Aorta (tissue), 5 donors: ENCODE results near the gene PSME2. TPM values are rescaled to one million over a fixed set of nuclear protein-coding genes. Genes with fewer than 3 reads are reported as not detected.

Experiments
- ATAC-seq: fragments of 200-7000 bp; cut with Tn5 transposase; one replicate; pipeline ENCODE4 v1.9.1; 2022; ENCODE audit warnings: moderate library complexity; ENCODE audit not compliant: low FRiP score
- DNase-seq, 2 donors: peaks; one replicate each; pipeline ENCODE4 v3.0.0-alpha.2; 2020
- H3K27ac ChIP-seq, 2 donors: one replicate each; pipeline ENCODE4 v1.5.1; 2013; ENCODE audit warnings: low read length in 2 of 2, mild to moderate bottlenecking in 2 of 2, moderate library complexity in 2 of 2, control low read depth in 1 of 2, inconsistent platforms in 1 of 2, low read depth in 1 of 2
- H3K27me3 ChIP-seq, 2 donors: one replicate each; pipeline ENCODE4 v1.6.1; 2013; ENCODE audit warnings: control low read depth in 1 of 2, low read length in 1 of 2, mild to moderate bottlenecking in 1 of 2, moderate library complexity in 1 of 2; ENCODE audit not compliant: insufficient read depth in 2 of 2, control insufficient read depth in 1 of 2
- H3K36me3 ChIP-seq, 2 donors: one replicate each; pipeline ENCODE4 v1.6.1; 2013; ENCODE audit warnings: control low read depth in 1 of 2, low read length in 1 of 2, mild to moderate bottlenecking in 1 of 2; ENCODE audit not compliant: insufficient read depth in 2 of 2, control insufficient read depth in 1 of 2
- H3K4me1 ChIP-seq, 2 donors: one replicate each; pipeline ENCODE4 v1.6.1; 2013; ENCODE audit warnings: low read length in 2 of 2, control low read depth in 1 of 2, mild to moderate bottlenecking in 1 of 2, moderate library complexity in 1 of 2; ENCODE audit not compliant: insufficient read depth in 2 of 2, control insufficient read depth in 1 of 2
- H3K4me3 ChIP-seq, 2 donors: one replicate each; pipeline ENCODE4 v1.5.1; 2013; ENCODE audit warnings: low read length in 2 of 2, control low read depth in 1 of 2, mild to moderate bottlenecking in 1 of 2
- H3K9me3 ChIP-seq: one replicate; pipeline ENCODE4 v1.6.1; 2013; ENCODE audit warnings: mild to moderate bottlenecking, low read length; ENCODE audit not compliant: control insufficient read depth
- WGBS, 2 donors: extraction: QIAGEN DNeasy Blood & Tissue Kit; methylation state at CpG; one replicate each; pipeline ENCODE4 v1.1.7; 2013; 5-methylcytosine and 5-hydroxymethylcytosine counted together
- intact Hi-C, 2 donors: fragments of 100-400 bp; cut with DNase I; formaldehyde crosslinking; loops; one replicate each; pipeline versions ENCODE4 v1.14.2 to v1.15.0; 2022
- polyA plus RNA-seq, 2 donors: library from polyadenylated mRNA; stranded (reverse); fragments of 200-250 nt; gene quantifications; one replicate each; pipeline ENCODE4 v1.2.3, GENCODE V29; 2013
- total RNA-seq, 2 donors: library from RNA; stranded (reverse); fragmentation: NEBNext Ultra II Directional; extraction: Animal tissue kit (Norgen Biotek cat#: 25700); gene quantifications; one replicate each; pipeline ENCODE4 v1.2.1, GENCODE V29; 2021
- donor health status: healthy with polysubstance abuse.
- donor health status: Bipolar disorder and iron deficiency.
- donor health status: DM: no; HTN: no; CAD: no.
- donor health status: DM: no; HTN: no; CAD: no.
- donor health status: DM: yes; HTN: yes; CAD: no.

PSME2 gene
- total and polyA plus RNA-seq, 4 donors = 86.1 to 261 (median 118) TPM

DNA sequence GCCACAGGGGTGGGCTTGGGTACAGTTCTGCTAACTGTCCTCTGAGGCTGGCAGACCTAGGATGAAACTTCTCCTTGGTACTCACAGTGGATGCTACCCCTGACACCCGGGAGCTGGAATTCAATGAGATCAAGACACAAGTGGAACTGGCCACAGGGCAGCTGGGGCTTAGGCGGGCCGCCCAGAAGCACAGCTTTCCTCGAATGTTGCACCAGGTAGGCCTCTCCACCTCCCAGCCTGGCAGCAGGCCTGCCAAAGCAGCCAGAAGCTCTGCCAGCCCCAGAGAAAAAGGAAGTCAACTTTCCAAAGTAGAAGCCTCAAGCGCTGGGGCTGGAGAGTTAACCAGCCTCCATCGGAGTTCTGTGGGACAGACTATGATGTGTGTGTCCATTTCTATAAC lies 29.2 kb downstream of the PSME2 start:
- H3K36me3 ChIP-seq = peaks cover 0 to 4% of the 10 kb centered on the region in 2 donors
- intact Hi-C loops = loop anchor here (10.0 kb wide), 2 partner anchors 48 to 318 kb away; partner anchors contain the start of gene IRF9 (in 1 of the 2)
- ATAC-seq (no peak), DNase-seq (peak; percentile 34 to 42)
- H3K27me3 ChIP-seq = no peaks in the 10 kb centered on the region
- H3K9me3 ChIP-seq = no peaks in the 10 kb centered on the region
- H3K4me3 ChIP-seq = no peak overlapping the region
- no peaks in the 10 kb centered on the region for H3K4me1 ChIP-seq
- no peak overlapping the region for H3K27ac ChIP-seq
- WGBS, 2 donors = 93% methylated on average over 6 of the region's 6 CpGs

DNA sequence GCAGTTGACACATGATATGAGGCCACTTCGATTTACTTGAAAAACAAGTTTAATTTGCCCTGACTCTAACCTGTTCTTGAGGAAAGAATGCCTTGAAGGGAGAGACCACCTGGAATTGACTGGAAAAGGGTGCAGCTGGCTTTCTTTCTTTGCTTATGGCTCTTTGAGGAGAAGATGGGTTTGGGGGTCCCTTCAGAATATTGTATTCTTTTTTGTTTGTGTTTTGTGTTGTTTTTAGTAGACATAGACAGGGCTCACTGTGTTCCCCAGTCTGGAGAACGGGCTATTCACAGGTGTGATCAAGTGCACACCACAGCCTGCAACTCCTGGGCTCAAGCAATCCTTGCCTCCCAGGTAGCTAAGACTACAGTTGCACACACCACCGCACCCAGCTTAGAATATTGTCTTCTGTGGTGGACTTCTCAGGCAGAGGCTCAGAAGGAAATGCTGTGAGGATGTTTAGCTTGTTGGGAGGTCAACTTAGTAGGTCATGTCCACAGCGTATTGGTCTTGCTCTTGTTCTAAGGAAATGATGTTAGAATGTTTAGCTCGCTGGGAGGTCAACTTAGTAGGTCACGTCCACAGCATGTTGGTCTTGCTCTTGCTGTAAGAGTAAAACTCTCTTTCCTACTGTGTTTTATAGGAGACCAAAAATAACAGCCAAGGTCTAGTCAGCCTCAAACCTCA lies 30.1 kb downstream of the PSME2 start:
- Histone ChIP-seq H3K4me1 (no peaks in the 10 kb centered on the region), H3K36me3 (peaks cover 0 to 4% of the 10 kb centered on the region in 2 donors), H3K9me3 (no peaks in the 10 kb centered on the region), H3K27ac (no peak overlapping the region), H3K27me3 (no peaks in the 10 kb centered on the region), H3K4me3 (no peak overlapping the region)
- intact Hi-C loops = loop anchor here (1.0 to 10.0 kb wide), 3 partner anchors 17 to 319 kb away; partner anchors contain the start of gene IRF9 (in 1 of the 2)
- DNase-seq (peak in 1 of 2 donors; percentile 42), ATAC-seq (no peak)
- WGBS, 2 donors = 92 to 93% methylated on average over 6 of the region's 6 CpGs

DNA sequence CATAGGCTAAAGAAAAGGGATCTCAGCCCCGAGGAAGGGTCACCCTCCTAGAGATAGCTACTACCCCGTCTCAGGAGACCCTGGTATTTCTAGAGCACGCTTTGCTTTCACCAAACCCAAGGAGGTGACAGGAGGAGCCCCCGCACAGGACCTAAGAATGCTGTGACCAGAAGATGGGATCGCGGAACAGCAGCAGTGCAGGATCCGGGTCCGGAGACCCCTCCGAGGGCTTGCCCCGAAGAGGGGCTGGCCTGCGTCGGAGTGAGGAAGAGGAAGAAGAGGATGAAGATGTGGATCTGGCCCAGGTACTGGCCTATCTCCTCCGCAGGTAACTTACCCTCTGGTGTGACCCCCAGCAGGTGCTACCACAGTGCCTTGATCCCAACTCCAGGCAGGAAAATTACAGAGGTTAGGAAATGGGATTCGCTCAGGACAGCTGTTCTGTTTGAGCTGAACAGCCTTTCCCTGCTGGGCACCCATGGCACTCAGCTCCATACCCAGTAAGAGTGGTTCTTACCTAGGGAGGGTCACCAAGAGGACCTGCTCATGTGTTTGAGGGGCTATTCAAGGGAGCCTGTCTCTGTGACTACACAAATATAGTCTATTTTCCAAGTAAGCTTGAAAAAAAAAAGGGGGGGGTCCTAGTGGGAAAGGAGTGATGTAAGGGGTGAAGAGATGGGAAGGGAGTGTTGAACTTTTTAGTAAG lies 30.8 kb downstream of the PSME2 start:
- Histone ChIP-seq H3K4me3 (peak overlapping the region; percentile 37 to 57), H3K27me3 (no peaks in the 10 kb centered on the region), H3K4me1 (no peaks in the 10 kb centered on the region), H3K36me3 (peaks cover 0 to 3% of the 10 kb centered on the region in 2 donors), H3K9me3 (no peaks in the 10 kb centered on the region), H3K27ac (peak overlapping the region in 1 of 2 donors; percentile 1)
- ATAC-seq (no peak), DNase-seq (peak; percentile 46 to 70)
- 2 to 3% methylated on average over 14 of the region's 14 CpGs for WGBS, 2 donors
- intact Hi-C loops = loop anchor here (1.0 to 10.0 kb wide), 4 partner anchors 18 to 319 kb away; partner anchors contain the start of genes EMC9 (in 1 of the 2) and IRF9 (in 1 of the 2)

DNA sequence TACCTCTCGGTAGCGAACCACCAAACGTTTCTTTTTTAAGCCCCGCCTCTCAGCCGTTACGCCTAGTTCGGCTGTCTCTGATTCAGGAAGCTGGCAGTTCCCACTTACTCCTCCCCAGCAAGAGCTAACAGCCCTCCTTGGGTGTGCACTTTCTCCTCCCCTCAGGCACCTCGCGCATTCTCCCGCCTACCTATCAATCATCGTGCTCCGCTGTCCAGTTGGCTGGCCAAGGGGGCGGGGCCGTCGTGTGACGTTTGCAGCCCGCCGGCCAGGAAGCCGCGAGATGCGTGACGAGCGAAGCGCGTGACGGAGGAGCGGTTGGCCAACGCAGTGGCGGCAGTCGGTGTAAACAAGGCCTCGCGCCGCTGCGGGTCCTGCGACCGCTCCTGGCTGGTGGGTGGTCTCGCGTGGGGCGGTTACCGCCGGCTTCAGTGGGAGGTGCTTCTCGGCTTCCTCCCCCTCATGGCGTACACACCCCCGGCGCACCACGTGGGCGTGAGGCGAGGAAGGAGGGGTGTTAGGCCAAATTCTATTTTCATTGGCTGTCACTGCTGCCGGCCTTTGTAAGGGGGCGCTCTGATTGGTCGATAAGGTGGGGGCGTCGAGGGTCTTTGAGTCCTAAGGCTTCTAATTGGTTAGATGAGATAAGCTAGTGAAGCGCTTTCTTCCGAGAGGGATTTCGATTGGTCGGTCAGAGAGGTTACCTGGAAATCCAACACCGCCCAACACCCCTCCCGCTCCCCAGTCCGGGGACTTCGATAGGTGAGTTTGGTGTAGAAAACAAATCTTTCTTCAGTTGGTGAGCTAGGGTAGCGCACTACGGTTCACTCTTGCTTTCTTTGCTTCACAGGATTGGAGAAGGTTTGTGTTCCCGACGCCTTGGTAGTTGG lies 31.6 kb downstream of the PSME2 start, which contains the start of the genes DCAF11 and NRL:
DCAF11 (plus strand) TSS at position 246 of the 890 bp plus-strand sequence. CDS start 818 bp downstream, outside the sequence.
NRL (minus strand) TSS at position 418 of the 890 bp plus-strand sequence. CDS start 32,101 bp downstream, outside the sequence.
- WGBS, 2 donors = 0% methylated on average over 61 to 65 of the region's 65 CpGs
- H3K4me1 ChIP-seq = no peaks in the 10 kb centered on the region
- intact Hi-C loops = loop anchor here (2.0 to 10.0 kb wide), 4 partner anchors 26 to 320 kb away; partner anchors contain the start of genes EMC9 (in 1 of the 2), IRF9 (in 1 of the 2), PSME2 (in 1 of the 2) and RNF31 (in 1 of the 2)
- H3K9me3 ChIP-seq = no peaks in the 10 kb centered on the region
- peak within 1 kb of the TSS; percentile 98 to 100 for H3K27ac ChIP-seq
- ATAC-seq (peak; percentile 98), DNase-seq (peak; percentile 99)
- H3K36me3 ChIP-seq = peaks cover 0 to 3% of the 10 kb centered on the region in 2 donors
- H3K27me3 ChIP-seq = no peaks in the 10 kb centered on the region
- H3K4me3 ChIP-seq = peak within 1 kb of the TSS; percentile 43 to 71

DNA sequence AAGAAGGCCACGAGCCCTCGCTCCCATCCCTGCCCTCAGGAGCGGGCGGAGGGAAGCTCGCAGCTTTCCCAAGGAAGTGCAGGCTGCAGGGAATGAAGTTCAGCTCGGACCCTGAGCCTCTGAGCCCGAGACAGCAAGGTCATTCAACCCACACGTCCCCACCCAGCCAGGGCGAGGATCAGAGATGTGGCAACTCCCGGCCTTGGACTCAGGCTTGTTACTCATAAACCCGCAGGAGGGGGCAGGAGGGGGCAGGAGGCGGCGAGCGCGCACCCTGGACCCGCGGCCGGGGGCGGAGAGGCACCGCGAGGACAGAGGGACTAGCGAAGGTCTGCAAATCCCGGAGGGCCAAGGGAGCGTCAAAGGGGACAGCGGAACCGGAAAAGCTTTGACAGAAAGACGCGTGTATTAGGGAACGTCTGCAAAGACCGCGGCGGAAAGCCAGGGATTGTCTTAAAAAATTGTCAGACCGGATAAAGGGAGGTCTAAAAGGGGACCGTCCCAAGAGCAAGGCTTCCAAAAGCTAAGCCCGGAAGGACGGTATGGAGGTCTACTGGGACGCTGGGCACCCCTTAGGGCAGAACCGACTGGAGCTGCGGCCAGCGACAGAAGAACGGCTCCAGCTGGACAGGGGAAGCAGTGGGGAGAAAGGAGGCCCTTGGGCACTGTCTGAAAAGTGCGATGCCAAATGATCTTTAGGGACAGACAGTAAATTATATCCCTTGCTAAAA lies 32.4 kb downstream of the PSME2 start:
- Histone ChIP-seq H3K4me3 (peak overlapping the region; percentile 43 to 71), H3K4me1 (no peaks in the 10 kb centered on the region), H3K27me3 (no peaks in the 10 kb centered on the region), H3K36me3 (peaks cover 0 to under 1% of the 10 kb centered on the region in 2 donors), H3K27ac (peak overlapping the region; percentile 98 to 100), H3K9me3 (no peaks in the 10 kb centered on the region)
- DNase-seq = peak; percentile 91 to 94
- intact Hi-C loops = loop anchor here (2.0 to 10.0 kb wide), 4 partner anchors 27 to 321 kb away; partner anchors contain the start of genes EMC9 (in 1 of the 2), IRF9 (in 1 of the 2), PSME2 (in 1 of the 2) and RNF31 (in 1 of the 2)
- 0% methylated on average over 42 of the region's 42 CpGs for WGBS, 2 donors
- peak; percentile 81 for ATAC-seq

DNA sequence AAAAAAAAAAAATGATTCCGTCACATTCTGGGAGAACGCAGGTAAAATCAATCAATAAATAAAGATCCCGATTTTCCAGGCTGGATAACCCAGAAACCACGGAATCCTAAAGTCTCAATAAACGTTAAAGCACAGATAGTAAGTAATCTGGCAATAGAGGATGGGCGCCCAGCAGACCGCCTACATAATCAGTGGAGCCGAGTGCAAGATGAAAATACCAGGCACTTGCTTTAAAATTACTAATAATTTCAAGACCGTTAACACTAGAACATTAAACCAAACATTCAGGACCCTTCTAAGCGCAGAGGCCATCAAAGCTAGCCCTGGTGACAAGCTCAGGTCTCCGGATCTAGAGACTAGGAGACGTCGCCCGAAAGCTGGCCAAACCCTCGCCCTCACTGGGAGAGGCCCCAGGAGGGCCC lies 33.0 kb downstream of the PSME2 start:
- intact Hi-C loops = loop anchor here (5.0 to 10.0 kb wide), 3 partner anchors 34 to 321 kb away; partner anchors contain the start of genes IRF9 (in 1 of the 2), PSME2 (in 1 of the 2) and RNF31 (in 1 of the 2)
- no peak for DNase-seq
- peak overlapping the region; percentile 98 to 100 for H3K27ac ChIP-seq
- no peaks in the 10 kb centered on the region for H3K9me3 ChIP-seq
- ATAC-seq = peak; percentile 0
- no peaks in the 10 kb centered on the region for H3K36me3 ChIP-seq
- no peaks in the 10 kb centered on the region for H3K27me3 ChIP-seq
- no peaks in the 10 kb centered on the region for H3K4me1 ChIP-seq
- WGBS, 2 donors = 18 to 20% methylated on average over 15 of the region's 15 CpGs
- peak overlapping the region; percentile 43 to 71 for H3K4me3 ChIP-seq

DNA sequence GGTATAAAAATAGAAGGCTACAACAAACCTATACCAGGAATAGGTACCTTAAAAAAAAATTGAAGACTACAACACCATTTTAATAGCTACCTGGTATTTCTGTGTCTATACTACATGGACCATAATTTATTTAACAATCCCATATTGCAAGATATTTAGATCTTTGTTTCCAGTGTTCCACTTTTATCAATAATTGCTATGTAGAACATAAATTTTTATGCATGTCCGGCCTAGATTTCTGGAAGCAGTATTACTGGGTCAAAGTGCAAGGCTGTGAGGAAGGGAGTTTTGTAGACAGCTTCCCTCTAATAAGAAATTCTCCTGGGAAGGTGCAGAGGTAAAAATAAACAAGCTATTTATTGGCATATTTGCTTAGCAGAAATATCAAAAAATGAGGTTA lies 35.9 kb downstream of the PSME2 start:
- no peaks in the 10 kb centered on the region for H3K9me3 ChIP-seq
- 76 to 89% methylated on average over 1 of the region's 1 CpG for WGBS, 2 donors
- DNase-seq = no peak
- no peak overlapping the region for H3K27ac ChIP-seq
- H3K27me3 ChIP-seq = no peaks in the 10 kb centered on the region
- H3K4me1 ChIP-seq = no peaks in the 10 kb centered on the region
- no peaks in the 10 kb centered on the region for H3K36me3 ChIP-seq
- no peak overlapping the region for H3K4me3 ChIP-seq
- intact Hi-C loops = loop anchor here (5.0 to 10.0 kb wide), 3 partner anchors 37 to 324 kb away; partner anchors contain the start of genes IRF9 (in 1 of the 2), PSME2 (in 1 of the 2) and RNF31 (in 1 of the 2)
- ATAC-seq = no peak
